ENCODE results near the gene STARD7. TPM values are rescaled to one million over a fixed set of nuclear protein-coding genes. Genes with fewer than 3 reads are reported as not detected.

The STARD7 gene
- total and polyA plus RNA-seq, 2 donors (not counting 3 experiments of a cell fraction or from before 2014, with no cell fraction given) = 61.2 to 132 TPM

DNA sequence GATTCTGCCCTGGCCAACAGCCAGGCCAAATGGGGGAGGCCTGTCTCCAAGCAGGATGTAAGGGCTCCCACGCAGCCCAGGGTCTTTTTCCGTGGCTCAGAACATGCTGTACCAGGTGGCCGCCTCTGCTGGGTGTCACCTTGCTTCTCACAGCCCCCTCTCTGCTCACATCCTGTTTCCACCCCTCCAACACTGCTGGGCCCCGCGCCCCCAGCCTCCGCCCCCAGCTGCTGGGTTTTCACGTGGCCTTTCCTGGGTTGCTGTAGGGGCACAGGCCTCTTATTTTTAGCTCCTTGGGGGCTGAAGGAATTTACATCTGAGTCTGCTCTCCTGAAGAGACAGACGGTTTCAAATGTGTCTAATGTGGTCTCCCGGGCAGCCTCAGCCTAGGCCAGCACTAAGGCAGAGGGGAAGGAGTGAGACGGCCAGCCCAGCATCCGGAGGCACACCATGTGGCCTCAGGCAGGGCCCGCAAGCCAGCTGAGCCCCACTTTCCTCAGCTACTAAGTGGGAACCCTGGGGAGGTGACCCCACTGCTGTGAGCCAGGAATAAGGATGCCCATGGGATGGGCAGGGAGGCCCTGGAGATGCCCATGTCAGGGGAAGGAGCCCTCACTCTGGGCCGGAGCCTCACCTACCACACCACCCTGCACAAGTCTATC lies 44.7 kb downstream of the STARD7 start:
- Histone ChIP-seq H3K9me1 (replicated peaks; ENCODE audit: control insufficient read depth, extremely low read depth, insufficient read depth, low read length) (no peaks in the 10 kb centered on the region), H3K9ac (replicated peaks; ENCODE audit: extremely low read depth, insufficient read depth, low read length) (no peak overlapping the region), H3K36me3 (ENCODE audit: control insufficient read depth in 2 of 2, extremely low read depth in 1 of 2, insufficient read depth in 2 of 2, low read length in 2 of 2) (no peaks in the 10 kb centered on the region), H4K20me1 (replicated peaks; ENCODE audit: control insufficient read depth, extremely low read depth, insufficient read depth, low read length) (no peaks in the 10 kb centered on the region), H2AFZ (ENCODE audit: low read depth, low read length) (no peak overlapping the region), H3K79me2 (ENCODE audit: control insufficient read depth, insufficient read depth, low read length) (no peaks in the 10 kb centered on the region), H3K4me1 (ENCODE audit: control insufficient read depth, extremely low read depth, insufficient read depth, low read length) (no peaks in the 10 kb centered on the region), H3K4me3 (replicated peaks in 1 of 3; ENCODE audit: insufficient read depth in 1 of 3, low read depth in 1 of 3, low read length in 3 of 3) (no peak overlapping the region), H3K27me3 (ENCODE audit: control insufficient read depth in 2 of 2, insufficient read depth in 2 of 2, low read length in 2 of 2) (peaks cover 4% of the 10 kb centered on the region in 2 experiments), H3K9me3 (replicated peaks; ENCODE audit: control insufficient read depth, insufficient read depth, low read length) (no peaks in the 10 kb centered on the region), H3K27ac (ENCODE audit: insufficient read depth, low read depth, low read length) (no peak overlapping the region), H3K4me2 (ENCODE audit: insufficient read depth, low read length) (no peak overlapping the region)
- intact Hi-C loops (cut with micrococcal nuclease) = no loop called here
- no TSS peak for BruUV-seq (replicated peaks)
- no peak for FAIRE-seq
- ChIA-PET POLR2A (no interaction called here), CTCF (interaction anchor here (1.0 to 2.0 kb wide), 2 partner anchors 11 to 47 kb away, joined by 4 to 16 read pairs; no protein-coding TSS in a partner anchor)
- dilution Hi-C loops (cut with MboI; ENCODE audit: extremely low pct_ligation_motif_present, low sequenced_read_pairs) = no loop called here
- DNase-seq (ENCODE audit: low read depth, low spot score) = no peak
- TF ChIP-seq, protein P1, sequence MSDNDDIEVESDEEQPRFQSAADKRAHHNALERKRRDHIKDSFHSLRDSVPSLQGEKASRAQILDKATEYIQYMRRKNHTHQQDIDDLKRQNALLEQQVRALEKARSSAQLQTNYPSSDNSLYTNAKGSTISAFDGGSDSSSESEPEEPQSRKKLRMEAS (IDR thresholded peaks at IDR 0.05; ENCODE audit: insufficient read depth, insufficient read length) = no peak
- TF ChIP-seq FOS (IDR thresholded peaks at IDR 0.05; ENCODE audit: borderline replicate concordance, insufficient read depth, low read length) = no peak
- no peak for TF ChIP-seq MYC (IDR thresholded peaks at IDR 0.05; ENCODE audit: low read depth, low read length)
- no peak for TF ChIP-seq POLR2AphosphoS5 (IDR thresholded peaks at IDR 0.05; ENCODE audit: insufficient read depth, low read depth, low read length)
- TF ChIP-seq POLR2A (IDR thresholded peaks at IDR 0.05; ENCODE audit: low read depth, low read length) = no peak
- no peak for TF ChIP-seq GATA2 (IDR thresholded peaks at IDR 0.05; ENCODE audit: insufficient read depth, insufficient read length, low read depth, low read length)
- no peak for TF ChIP-seq JUN (IDR thresholded peaks at IDR 0.05; ENCODE audit: borderline replicate concordance, insufficient read depth, insufficient read length, low read depth)
- TF ChIP-seq, protein P2, sequence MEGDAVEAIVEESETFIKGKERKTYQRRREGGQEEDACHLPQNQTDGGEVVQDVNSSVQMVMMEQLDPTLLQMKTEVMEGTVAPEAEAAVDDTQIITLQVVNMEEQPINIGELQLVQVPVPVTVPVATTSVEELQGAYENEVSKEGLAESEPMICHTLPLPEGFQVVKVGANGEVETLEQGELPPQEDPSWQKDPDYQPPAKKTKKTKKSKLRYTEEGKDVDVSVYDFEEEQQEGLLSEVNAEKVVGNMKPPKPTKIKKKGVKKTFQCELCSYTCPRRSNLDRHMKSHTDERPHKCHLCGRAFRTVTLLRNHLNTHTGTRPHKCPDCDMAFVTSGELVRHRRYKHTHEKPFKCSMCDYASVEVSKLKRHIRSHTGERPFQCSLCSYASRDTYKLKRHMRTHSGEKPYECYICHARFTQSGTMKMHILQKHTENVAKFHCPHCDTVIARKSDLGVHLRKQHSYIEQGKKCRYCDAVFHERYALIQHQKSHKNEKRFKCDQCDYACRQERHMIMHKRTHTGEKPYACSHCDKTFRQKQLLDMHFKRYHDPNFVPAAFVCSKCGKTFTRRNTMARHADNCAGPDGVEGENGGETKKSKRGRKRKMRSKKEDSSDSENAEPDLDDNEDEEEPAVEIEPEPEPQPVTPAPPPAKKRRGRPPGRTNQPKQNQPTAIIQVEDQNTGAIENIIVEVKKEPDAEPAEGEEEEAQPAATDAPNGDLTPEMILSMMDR (IDR thresholded peaks at IDR 0.05; ENCODE audit: extremely low read depth in 1 of 2, insufficient read depth in 1 of 2, low read depth in 1 of 2, low read length in 2 of 2) = no peak
- no peak for TF ChIP-seq EZH2 (IDR thresholded peaks at IDR 0.05; ENCODE audit: borderline replicate concordance, low read depth, low read length, severe bottlenecking)
